ENCODE results near the gene CLK2. TPM values are rescaled to one million over a fixed set of nuclear protein-coding genes. Genes with fewer than 3 reads are reported as not detected.

CLK2 gene
- total and polyA plus RNA-seq, 2 of the 13 experiments (the other 11 are each of a cell fraction or from before 2014, with no cell fraction given), result 20.1 to 73.5 TPM

GRCh38 chr1:155267373-155267772, 5.9 kb downstream of the CLK2 start:
- H3K36me3 ChIP-seq (replicated peaks in 1 of 2; ENCODE audit: control insufficient read depth in 1 of 2, insufficient read depth in 2 of 2, low read length in 2 of 2), result peaks cover 32 to 74% of the 10 kb centered on the region in 2 experiments
- no TSS peak for BruUV-seq (replicated peaks)
- FAIRE-seq, result no peak
- WGBS (ENCODE audit: low lambda C conversion rate), result 100% methylated on average over 2 of the region's 2 CpGs
- no peaks in the 10 kb centered on the region for H3K9me3 ChIP-seq (ENCODE audit: low read length)
- in situ Hi-C loops (cut with HindIII; ENCODE audit: extremely low pct_ligation_motif_present, low pct_unique_long_range_greater_than_20kb), result no loop called here
- H3K4me3 ChIP-seq (replicated peaks in 1 of 3; ENCODE audit: insufficient read depth in 1 of 3, low read depth in 2 of 3, low read length in 3 of 3), result no peak overlapping the region
- no peak overlapping the region for H2AFZ ChIP-seq (ENCODE audit: low read length)
- peaks cover 22% of the 10 kb centered on the region for H3K79me2 ChIP-seq (ENCODE audit: insufficient read depth, low read length)
- no peak overlapping the region for H3K9ac ChIP-seq (ENCODE audit: insufficient read depth, low read depth, low read length)
- H3K27ac ChIP-seq (ENCODE audit: extremely low read length, insufficient read depth, low read length), result no peak overlapping the region
- intact Hi-C loops (cut with micrococcal nuclease; ENCODE audit: unreplicated experiment), result no loop called here
- ChIA-PET CTCF (ENCODE audit: low intra/inter-chr PET ratio, low total read pairs) (no interaction called here), POLR2A (interaction anchor here (1.3 to 4.7 kb wide), 3 partner anchors 9 to 57 kb away, joined by 3 to 14 read pairs (median 10); partner anchors contain the start of gene HCN3)
- H3K4me2 ChIP-seq (ENCODE audit: low read depth, low read length), result no peak overlapping the region
- ATAC-seq, result no peak
- TF ChIP-seq THRA (CRISPR knock-in tag; IDR thresholded peaks at IDR 0.05; ENCODE audit: borderline replicate concordance) (no peak), NR2C2 (CRISPR knock-in tag; IDR thresholded peaks at IDR 0.05; ENCODE audit: borderline replicate concordance) (no peak), DR1 (CRISPR knock-in tag; IDR thresholded peaks at IDR 0.05) (no peak), ZNF430 (CRISPR knock-in tag; IDR thresholded peaks at IDR 0.05) (no peak), ZNF775 (CRISPR knock-in tag; IDR thresholded peaks at IDR 0.05; ENCODE audit: borderline replicate concordance) (no peak), ZNF746 (CRISPR knock-in tag; IDR thresholded peaks at IDR 0.05) (no peak), XBP1 (CRISPR knock-in tag; IDR thresholded peaks at IDR 0.05) (no peak), PCBP1 (IDR thresholded peaks at IDR 0.05; ENCODE audit: borderline replicate concordance, low read depth, low read length) (no peak), ZSCAN21 (CRISPR knock-in tag; IDR thresholded peaks at IDR 0.05; ENCODE audit: borderline replicate concordance) (no peak), TAF15 (IDR thresholded peaks at IDR 0.05; ENCODE audit: low read depth, low read length, poor library complexity, severe bottlenecking) (no peak)
- no peaks in the 10 kb centered on the region for H3K27me3 ChIP-seq (ENCODE audit: control insufficient read depth in 1 of 2, insufficient read depth in 2 of 2, low read length in 2 of 2)
- DNase-seq (ENCODE audit: low spot score), result no peak
- H4K20me1 ChIP-seq (ENCODE audit: insufficient read depth, low read length), result no peaks in the 10 kb centered on the region
- peaks cover 21% of the 10 kb centered on the region for H3K4me1 ChIP-seq (ENCODE audit: insufficient read depth, low read length)

Measured in HepG2 (cell line).